Naive B cell (primary cell): ENCODE data around the gene IKZF2. TPM values are rescaled to one million over a fixed set of nuclear protein-coding genes. Genes with fewer than 3 reads are reported as not detected.

Experiments used
- ATAC-seq, 2 donors: fragments of 150-1000 bp; cut with Tn5 transposase; 2 replicates each; pipeline ENCODE4 v1.10.0; 2021; ENCODE audit warnings: low read depth in 2 of 2, mild to moderate bottlenecking in 2 of 2, moderate library complexity in 2 of 2
- DNase-seq: peaks from one replicate; pipeline ENCODE4 v3.0.0; 2022
- H3K27ac Mint-ChIP-seq, 6 donors: one replicate each; pipeline ENCODE4 v1.8.0; 2020 to 2022; ENCODE audit warnings: mild to moderate bottlenecking in 6 of 6, mixed read lengths in 6 of 6, moderate library complexity in 5 of 6, inconsistent platforms in 2 of 6
- H3K27me3 Mint-ChIP-seq, 3 donors: one replicate each; pipeline ENCODE4 v1.8.0; 2021 to 2022; ENCODE audit warnings: mixed read lengths in 3 of 3, mild to moderate bottlenecking in 1 of 3
- H3K36me3 Mint-ChIP-seq, 2 donors: one replicate each; pipeline ENCODE4 v1.8.0; 2020 to 2022; ENCODE audit warnings: mixed read lengths in 2 of 2, inconsistent platforms in 1 of 2, mild to moderate bottlenecking in 1 of 2
- H3K4me1 Mint-ChIP-seq, 3 donors: one replicate each; pipeline ENCODE4 v1.8.0; 2020 to 2022; ENCODE audit warnings: mixed read lengths in 3 of 3, inconsistent platforms in 1 of 3, mild to moderate bottlenecking in 1 of 3, moderate library complexity in 1 of 3
- H3K4me3 Mint-ChIP-seq, 8 donors: one replicate each; pipeline ENCODE4 v1.8.0; 2020 to 2022; ENCODE audit warnings: mild to moderate bottlenecking in 8 of 8, mixed read lengths in 8 of 8, moderate library complexity in 8 of 8, inconsistent platforms in 2 of 8
- H3K9me3 Mint-ChIP-seq, 7 donors: one replicate each; pipeline ENCODE4 v1.8.0; 2020 to 2022; ENCODE audit warnings: mixed read lengths in 7 of 7, mild to moderate bottlenecking in 5 of 7, inconsistent platforms in 2 of 7, moderate library complexity in 1 of 7
- polyA plus RNA-seq, 6 donors: library from polyadenylated mRNA; unstranded; fragments of 300-500 nt; fragmentation: Illumina TruSeq; gene quantifications; one replicate each; pipeline ENCODE4 v1.2.3, GENCODE V29; 2021; ENCODE audit warnings: low read depth in 6 of 6

Gene IKZF2
- 1 to 10 TPM in 5 of 6 donors, under 1 TPM in 1; 0.59 to 6.8 (median 4.5) TPM for polyA plus RNA-seq

GRCh38 chr2:213151437-213152064 is at the start of gene IKZF2:
TSS of gene IKZF2 (minus strand) at chr2:213151612. CDS start at chr2:213148629, 2,983 bp downstream.
- H3K27me3 Mint-ChIP-seq = no peaks in the 10 kb centered on the region

GRCh38 chr2:213199871-213200270 is 48.5 kb upstream of the IKZF2 start:
- no peaks in the 10 kb centered on the region for H3K27me3 Mint-ChIP-seq

More at GRCh38 chr2:213151437-213152064, at the start of gene IKZF2:
- ATAC-seq (peak; percentile 79 to 83), DNase-seq (peak; percentile 89)
- Mint-ChIP-seq H3K4me3 (peak within 1 kb of the TSS; percentile 96 to 99 (median 97)), H3K36me3 (no peaks in the 10 kb centered on the region), H3K4me1 (peaks cover 39 to 48% (median 44%) of the 10 kb centered on the region in 3 donors), H3K27ac (peak within 1 kb of the TSS; percentile 92 to 99 (median 97)), H3K9me3 (no peaks in the 10 kb centered on the region)

GRCh38 chr2:213189001-213189899 is 37.8 kb upstream of the IKZF2 start:
- no peak for DNase-seq

More at GRCh38 chr2:213199871-213200270, 48.5 kb upstream of the IKZF2 start:
- Mint-ChIP-seq H3K36me3 (no peaks in the 10 kb centered on the region), H3K9me3 (peaks cover 0 to 4% (median 2%) of the 10 kb centered on the region in 7 donors), H3K4me1 (peaks cover 6 to 13% (median 6%) of the 10 kb centered on the region in 3 donors), H3K4me3 (no peak overlapping the region), H3K27ac (no peak overlapping the region)
- DNase-seq = no peak
- no peak for ATAC-seq

GRCh38 chr2:213188533-213188867 is 37.1 kb upstream of the IKZF2 start:
- H3K27me3 Mint-ChIP-seq = no peaks in the 10 kb centered on the region
- peaks cover 0 to 10% (median 0%) of the 10 kb centered on the region in 7 donors for H3K9me3 Mint-ChIP-seq
- no peaks in the 10 kb centered on the region for H3K36me3 Mint-ChIP-seq
- peaks cover 9 to 13% (median 11%) of the 10 kb centered on the region in 3 donors for H3K4me1 Mint-ChIP-seq
- DNase-seq (no peak), ATAC-seq (no peak)
- no peak overlapping the region for H3K27ac Mint-ChIP-seq
- H3K4me3 Mint-ChIP-seq = no peak overlapping the region

More at GRCh38 chr2:213189001-213189899, 37.8 kb upstream of the IKZF2 start:
- Mint-ChIP-seq H3K27ac (peak overlapping the region in 1 of 6 donors; percentile 77), H3K4me1 (peaks cover 9 to 13% (median 11%) of the 10 kb centered on the region in 3 donors), H3K27me3 (no peaks in the 10 kb centered on the region), H3K4me3 (no peak overlapping the region), H3K36me3 (no peaks in the 10 kb centered on the region), H3K9me3 (peaks cover 0 to 10% (median 0%) of the 10 kb centered on the region in 7 donors)
- peak in 1 of 2 donors; percentile 54 for ATAC-seq

GRCh38 chr2:213187833-213188532 is 36.6 kb upstream of the IKZF2 start:
- Mint-ChIP-seq H3K4me3 (no peak overlapping the region), H3K36me3 (no peaks in the 10 kb centered on the region), H3K27ac (peak overlapping the region in 1 of 6 donors; percentile 16), H3K27me3 (no peaks in the 10 kb centered on the region), H3K4me1 (peaks cover 9 to 13% (median 11%) of the 10 kb centered on the region in 3 donors), H3K9me3 (peaks cover 0 to 10% (median 0%) of the 10 kb centered on the region in 7 donors)
- no peak for DNase-seq
- ATAC-seq = no peak

DNA sequence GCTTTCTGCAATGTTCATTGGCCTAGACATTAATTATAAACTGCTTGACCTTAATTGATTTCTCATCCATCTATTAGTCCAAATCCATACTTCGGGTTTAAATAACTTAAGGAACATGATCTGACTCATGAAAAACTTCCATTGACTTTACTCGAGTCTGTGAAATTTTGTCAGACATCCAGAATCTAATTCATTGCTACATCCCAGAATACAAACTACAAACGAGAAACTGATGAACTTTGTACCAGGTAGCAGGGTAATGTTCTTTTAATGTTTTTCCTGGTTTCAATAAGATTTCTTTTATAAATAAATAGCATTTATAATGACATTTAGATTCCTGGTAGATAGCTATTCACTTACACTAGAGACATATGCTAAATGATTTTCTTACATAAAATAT is 36.0 kb upstream of the IKZF2 start:
- Mint-ChIP-seq H3K36me3 (no peaks in the 10 kb centered on the region), H3K27ac (no peak overlapping the region), H3K4me3 (no peak overlapping the region), H3K9me3 (peaks cover 0 to 10% (median 0%) of the 10 kb centered on the region in 7 donors), H3K4me1 (peaks cover 9 to 13% (median 11%) of the 10 kb centered on the region in 3 donors), H3K27me3 (no peaks in the 10 kb centered on the region)
- no peak for ATAC-seq
- no peak for DNase-seq

DNA sequence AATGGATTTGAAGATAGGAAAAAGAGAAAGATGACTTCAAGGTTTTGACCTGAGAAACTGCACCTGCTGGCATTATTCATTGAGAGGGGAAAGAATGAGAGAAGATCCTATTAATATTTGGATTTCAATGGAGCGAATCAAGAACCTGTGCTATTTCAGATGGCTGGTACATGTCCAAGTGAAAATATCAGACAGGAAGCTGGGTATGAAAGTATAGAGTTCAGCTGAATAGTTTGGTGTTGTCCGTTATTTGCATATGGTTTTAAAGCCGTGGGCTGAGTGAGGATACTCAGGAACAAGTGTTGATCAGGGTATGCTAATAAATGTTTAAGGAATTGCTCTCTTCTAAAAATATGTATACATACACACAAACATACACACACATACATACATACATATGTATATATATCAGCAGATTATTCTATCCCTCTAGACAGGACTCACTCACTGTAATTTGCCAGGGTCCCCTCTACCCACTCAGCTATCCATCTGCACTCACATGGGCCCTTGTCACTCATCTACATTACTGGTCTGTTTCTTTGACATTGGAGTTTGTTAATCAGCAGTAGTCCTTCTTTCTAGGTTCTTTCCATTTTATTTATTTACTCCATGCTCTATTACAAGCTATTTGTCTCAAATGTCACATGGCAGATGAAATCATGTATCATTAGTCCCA is 33.9 kb upstream of the IKZF2 start:
- ATAC-seq = no peak
- peak overlapping the region in 1 of 6 donors; percentile 3 for H3K27ac Mint-ChIP-seq

GRCh38 chr2:213181712-213182111 is 30.3 kb upstream of the IKZF2 start:
- H3K36me3 Mint-ChIP-seq = no peaks in the 10 kb centered on the region
- H3K9me3 Mint-ChIP-seq = peaks cover 0 to 6% (median 2%) of the 10 kb centered on the region in 7 donors
- ATAC-seq (no peak), DNase-seq (no peak)
- H3K27me3 Mint-ChIP-seq = no peaks in the 10 kb centered on the region
- peaks cover 9 to 11% (median 11%) of the 10 kb centered on the region in 3 donors for H3K4me1 Mint-ChIP-seq
- no peak overlapping the region for H3K4me3 Mint-ChIP-seq
- no peak overlapping the region for H3K27ac Mint-ChIP-seq

More for the DNA sequence above, 33.9 kb upstream of the IKZF2 start:
- Mint-ChIP-seq H3K27me3 (no peaks in the 10 kb centered on the region), H3K36me3 (no peaks in the 10 kb centered on the region), H3K4me1 (peaks cover 9 to 13% (median 11%) of the 10 kb centered on the region in 3 donors), H3K9me3 (peaks cover 0 to 4% (median 0%) of the 10 kb centered on the region in 7 donors), H3K4me3 (no peak overlapping the region)
- no peak for DNase-seq

- Mint-ChIP-seq H3K27me3 (no peaks in the 10 kb centered on the region), H3K36me3 (no peaks in the 10 kb centered on the region), H3K27ac (peak overlapping the region in 2 of 6 donors; percentile 2 to 13), H3K4me3 (no peak overlapping the region), H3K9me3 (peaks cover 0 to 7% (median 3%) of the 10 kb centered on the region in 7 donors), H3K4me1 (peaks cover 0 to 2% (median 0%) of the 10 kb centered on the region in 3 donors)
- DNase-seq (no peak), ATAC-seq (no peak)
Measured at GRCh38 chr2:213177679-213178078, 26.3 kb upstream of the IKZF2 start.

GRCh38 chr2:213175673-213176247 is 24.3 kb upstream of the IKZF2 start:
- no peaks in the 10 kb centered on the region for H3K27me3 Mint-ChIP-seq
- H3K36me3 Mint-ChIP-seq = no peaks in the 10 kb centered on the region
- H3K4me3 Mint-ChIP-seq = no peak overlapping the region
- DNase-seq = no peak
- no peak for ATAC-seq
- peaks cover 0 to 7% (median 3%) of the 10 kb centered on the region in 7 donors for H3K9me3 Mint-ChIP-seq
- H3K4me1 Mint-ChIP-seq = peaks cover 7 to 18% (median 8%) of the 10 kb centered on the region in 3 donors
- H3K27ac Mint-ChIP-seq = no peak overlapping the region

- Mint-ChIP-seq H3K9me3 (peaks cover 0 to 7% (median 4%) of the 10 kb centered on the region in 7 donors), H3K4me1 (peaks cover 10 to 19% (median 13%) of the 10 kb centered on the region in 3 donors), H3K4me3 (no peak overlapping the region), H3K36me3 (no peaks in the 10 kb centered on the region), H3K27ac (peak overlapping the region in 2 of 6 donors; percentile 42 to 83), H3K27me3 (no peaks in the 10 kb centered on the region)
- no peak for DNase-seq
- no peak for ATAC-seq
Measured at GRCh38 chr2:213172641-213173040, 21.2 kb upstream of the IKZF2 start.

GRCh38 chr2:213171147-213171546 is 19.7 kb upstream of the IKZF2 start:
- H3K4me1 Mint-ChIP-seq = peaks cover 18 to 24% (median 20%) of the 10 kb centered on the region in 3 donors
- DNase-seq = no peak
- H3K9me3 Mint-ChIP-seq = peaks cover 0 to 5% (median 0%) of the 10 kb centered on the region in 7 donors
- peak overlapping the region in 4 of 8 donors; percentile 9 to 76 (median 39) for H3K4me3 Mint-ChIP-seq
- H3K36me3 Mint-ChIP-seq = no peaks in the 10 kb centered on the region
- peak overlapping the region in 3 of 6 donors; percentile 28 to 69 (median 37) for H3K27ac Mint-ChIP-seq
- no peaks in the 10 kb centered on the region for H3K27me3 Mint-ChIP-seq
- no peak for ATAC-seq
